GM18870 (cell line): ENCODE results near the gene TBATA.

ENCODE experiments used
- ATAC-seq: cut with Tn5 transposase; IDR thresholded peaks from one replicate; pipeline ENCODE4 v1.9.1; 2021; ENCODE audit warnings: moderate library complexity; ENCODE audit not compliant: unreplicated experiment

Gene TBATA

GRCh38 chr10:70722820-70723424 is 62.3 kb downstream of the TBATA start:
- ATAC-seq = no peak
